HepG2 (cell line): ENCODE measurements around the gene PLPP3. TPM values are rescaled to one million over a fixed set of nuclear protein-coding genes. Genes with fewer than 3 reads are reported as not detected.

Experiments used
- CEBPZ ChIP-seq: IDR thresholded peaks from 2 replicates; pipeline ENCODE4 v1.6.1; 2012; ENCODE audit warnings: low read length, improper control_type of control experiment
- CREB1 ChIP-seq, 2 experiments: fragments of 450-650 bp in 1 of 2; IDR thresholded peaks; 2 replicates each; pipeline ENCODE4 v1.6.1; 2016 to 2017; ENCODE audit warnings: control low read depth in 1 of 2, mild to moderate bottlenecking in 1 of 2, missing compliant biosample characterization in 1 of 2, missing genetic modification characterization in 1 of 2
- EEA1 ChIP-seq: sonication (generic); formaldehyde crosslinking; IDR thresholded peaks from 2 replicates; pipeline ENCODE4 v1.5.1; 2020; ENCODE audit warnings: mild to moderate bottlenecking, missing genetic modification reagents, borderline replicate concordance
- HNF4A ChIP-seq: sonication (generic); formaldehyde crosslinking; IDR thresholded peaks from 2 replicates; pipeline ENCODE4 v1.4.0; 2020; ENCODE audit warnings: missing genetic modification reagents
- KMT2A ChIP-seq: sonication (generic); formaldehyde crosslinking; IDR thresholded peaks from 2 replicates; pipeline ENCODE4 v1.4.0; 2020; ENCODE audit warnings: missing genetic modification reagents
- MAFG ChIP-seq: sonication (generic); formaldehyde crosslinking; IDR thresholded peaks from 2 replicates; pipeline ENCODE4 v1.5.1; 2020; ENCODE audit warnings: mild to moderate bottlenecking, missing genetic modification reagents
- MYC ChIP-seq: sonication (generic); formaldehyde crosslinking; IDR thresholded peaks from 2 replicates; pipeline ENCODE4 v1.9.0; 2021; ENCODE audit warnings: missing genetic modification reagents, borderline replicate concordance
- NONO ChIP-seq, 2 experiments: fragments of 450-650 bp in 1 of 2; sonication (generic) in 1 of 2; formaldehyde crosslinking in 1 of 2; IDR thresholded peaks in 1 of 2; conservative IDR thresholded peaks in 1 of 2; 2 replicates each; pipeline versions ENCODE4 v1.6.1 to v1.8.0; 2017 to 2022; ENCODE audit warnings: mild to moderate bottlenecking in 1 of 2, missing genetic modification reagents in 1 of 2, moderate library complexity in 1 of 2
- NR2F6 ChIP-seq, 2 experiments: IDR thresholded peaks; 2 replicates each; pipeline ENCODE4 v1.6.1; 2016; ENCODE audit warnings: antibody characterized with exemption in 1 of 2, mild to moderate bottlenecking in 1 of 2
- SMARCC2 ChIP-seq: fragments of 450-650 bp; IDR thresholded peaks from 2 replicates; pipeline ENCODE4 v1.6.1; 2017; ENCODE audit warnings: antibody characterized with exemption, mild to moderate bottlenecking
- SOX5 ChIP-seq: IDR thresholded peaks from 2 replicates; pipeline ENCODE4 v1.6.1; 2016; ENCODE audit warnings: borderline replicate concordance
- SOX6 ChIP-seq, 2 experiments: fragments of 450-650 bp in 1 of 2; sonication (generic) in 1 of 2; formaldehyde crosslinking in 1 of 2; IDR thresholded peaks; 2 replicates each; pipeline versions ENCODE4 v1.4.0 to v1.6.1; 2017 to 2020; ENCODE audit warnings: antibody characterized with exemption in 1 of 2, mild to moderate bottlenecking in 1 of 2, missing genetic modification reagents in 1 of 2
- STAG1 ChIP-seq: sonication (generic); formaldehyde crosslinking; IDR thresholded peaks from 2 replicates; pipeline ENCODE4 v1.4.0; 2020; ENCODE audit warnings: missing genetic modification reagents
- TEAD3 ChIP-seq: optimal IDR thresholded peaks from 2 replicates; pipeline ENCODE3; 2016; ENCODE audit warnings: borderline replicate concordance
- TOPORS ChIP-seq: sonication (generic); formaldehyde crosslinking; IDR thresholded peaks from 2 replicates; pipeline ENCODE4 v1.8.0; 2023; ENCODE audit warnings: mild to moderate bottlenecking, missing genetic modification reagents
- ZFX ChIP-seq: sonication (generic); formaldehyde crosslinking; IDR thresholded peaks from 2 replicates; pipeline ENCODE4 v1.4.0; 2020; ENCODE audit warnings: mild to moderate bottlenecking, low read depth, missing genetic modification reagents, moderate library complexity
- ZNF10 ChIP-seq: sonication (generic); formaldehyde crosslinking; IDR thresholded peaks from 2 replicates; pipeline ENCODE4 v1.4.0; 2020; ENCODE audit warnings: mild to moderate bottlenecking, low read depth, missing genetic modification reagents, borderline replicate concordance
- ZNF224 ChIP-seq: sonication (generic); formaldehyde crosslinking; IDR thresholded peaks from 2 replicates; pipeline ENCODE4 v1.5.0; 2020; ENCODE audit warnings: mild to moderate bottlenecking, missing genetic modification reagents
- ZNF282 ChIP-seq: fragments of 450-650 bp; IDR thresholded peaks from 2 replicates; pipeline ENCODE4 v1.6.1; 2018; ENCODE audit not compliant: partially characterized antibody
- ZNF513 ChIP-seq: sonication (generic); formaldehyde crosslinking; conservative IDR thresholded peaks from 2 replicates; pipeline ENCODE4 v1.5.0; 2020; ENCODE audit warnings: missing genetic modification reagents
- ZNF720 ChIP-seq: sonication (generic); formaldehyde crosslinking; IDR thresholded peaks from 2 replicates; pipeline ENCODE4 v1.4.0; 2020; ENCODE audit warnings: missing genetic modification reagents
- ZNF781 ChIP-seq: sonication (generic); formaldehyde crosslinking; IDR thresholded peaks from 2 replicates; pipeline ENCODE4 v1.5.1; 2020; ENCODE audit warnings: borderline replicate concordance, mild to moderate bottlenecking, missing genetic modification reagents; ENCODE audit errors: not compliant biosample characterization
- ZNF841 ChIP-seq: sonication (generic); formaldehyde crosslinking; IDR thresholded peaks from 2 replicates; pipeline ENCODE4 v1.8.1; 2023; ENCODE audit warnings: missing genetic modification reagents, borderline replicate concordance
- polyA plus RNA-seq, 8 experiments: library from polyadenylated mRNA; depleted of rRNA in 3 of 8; stranded (reverse) in 7 of 8; unstranded in 1 of 8; fragments of >200 nt; fragmentation: Illumina TruSeq in 4 of 8; extraction: Trizol in 4 of 8; gene quantifications; 2 replicates each; pipeline versions ENCODE4 v1.2.1 to v1.2.3, GENCODE V29; 2011 to 2016; ENCODE audit warnings: low read depth in 4 of 8, missing spikeins in 1 of 8, mixed read lengths in 1 of 8; ENCODE audit not compliant: insufficient read depth in 1 of 8
- total RNA-seq, 5 experiments: library from RNA; depleted of rRNA; stranded (reverse); fragments of >200 nt; fragmentation: Illumina TruSeq; extraction: Trizol; gene quantifications; 2 replicates each; pipeline ENCODE4 v1.2.3, GENCODE V29; 2016; ENCODE audit warnings: low read depth in 1 of 5

The PLPP3 gene
- total and polyA plus RNA-seq, 2 of the 13 experiments (the other 11 are each of a cell fraction or from before 2014, with no cell fraction given), result 49.7 to 65.8 TPM

DNA sequence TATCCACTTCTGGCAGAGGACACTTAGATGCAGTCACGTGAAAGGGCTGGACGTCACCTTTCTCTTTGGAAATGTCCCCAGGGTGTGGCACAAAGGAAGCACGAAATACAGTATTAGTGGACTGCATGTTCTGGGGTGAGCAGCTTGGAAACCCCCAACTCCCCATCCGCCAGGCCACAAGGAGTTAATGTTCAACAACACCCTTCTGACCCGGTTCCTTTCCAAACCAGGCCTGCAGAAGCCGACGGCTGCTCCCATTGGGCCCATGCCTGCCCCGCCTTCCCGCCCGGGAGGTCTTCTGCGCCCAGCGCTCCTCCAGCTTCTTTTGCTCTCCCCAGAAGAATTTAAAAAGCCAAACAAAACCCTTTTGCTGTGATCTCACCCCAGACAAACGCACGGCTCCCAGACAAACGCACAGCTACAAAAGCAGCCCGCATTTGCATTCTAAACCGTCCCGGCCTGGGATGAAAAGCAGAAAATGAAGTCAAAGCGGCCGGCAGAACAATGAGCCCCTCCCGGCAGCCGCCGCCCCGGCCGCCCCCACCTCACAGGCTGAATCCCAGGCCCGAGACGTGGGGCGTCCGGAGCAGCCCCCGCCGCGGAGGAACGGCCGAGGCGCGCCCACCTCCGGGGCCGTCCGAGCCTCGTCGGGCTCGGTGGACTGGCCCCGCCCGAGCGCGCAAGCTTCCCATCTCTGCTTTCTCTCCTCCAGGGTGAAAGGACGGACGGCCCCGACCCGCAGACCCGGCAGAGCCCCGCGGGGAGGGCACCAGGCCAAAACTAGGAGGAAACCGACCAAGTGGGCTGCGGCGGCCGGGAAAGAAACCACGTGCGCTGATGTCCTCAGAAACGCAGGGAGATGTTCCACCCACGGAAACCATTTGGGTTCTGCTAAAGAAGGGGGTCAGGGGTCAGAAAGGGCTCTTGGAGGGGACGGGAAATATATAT, 101.9 kb downstream of the PLPP3 start (continued):
- TF ChIP-seq CEBPZ (no peak), ZNF513 (CRISPR knock-in tag) (no peak), STAG1 (CRISPR knock-in tag) (0 out of 2 replicates have a peak, but pooled peaks have one; percentile 6), TOPORS (CRISPR knock-in tag) (no peak), ZNF720 (CRISPR knock-in tag) (no peak), HNF4A (CRISPR knock-in tag) (peak; percentile 37; the same call in 1 of the 2 replicates), MYC (peak; percentile 62; the same call in 1 of the 2 replicates), ZNF781 (CRISPR knock-in tag) (no peak), EEA1 (0 out of 2 replicates have a peak, but pooled peaks have one; percentile 22), NR2F6 (IDR thresholded peaks at IDR 0.05) (peak; percentile 36; the same call in 1 of the 2 replicates), NR2F6 (CRISPR knock-in tag; IDR thresholded peaks at IDR 0.05) (no peak), ZNF224 (CRISPR knock-in tag) (peak; percentile 43; the same call in 1 of the 2 replicates), TEAD3 (no peak), ZNF282 (no peak), SMARCC2 (no peak), MAFG (CRISPR knock-in tag) (no peak), SOX5 (CRISPR knock-in tag) (no peak; the same call in 1 of the 2 replicates), SOX6 (IDR thresholded peaks at IDR 0.05) (no peak), SOX6 (CRISPR knock-in tag; IDR thresholded peaks at IDR 0.05) (peak; percentile 63; the same call in 1 of the 2 replicates), KMT2A (CRISPR knock-in tag) (no peak), ZNF841 (no peak), ZNF10 (CRISPR knock-in tag) (no peak), ZFX (CRISPR knock-in tag) (peak; percentile 77), CREB1 (IDR thresholded peaks at IDR 0.05) (no peak), CREB1 (CRISPR knock-in tag; IDR thresholded peaks at IDR 0.05) (peak; percentile 25; the same call in 1 of the 2 replicates), NONO (IDR thresholded peaks at IDR 0.05) (no peak), NONO (CRISPR knock-in tag; conservative IDR thresholded peaks at IDR 0.05) (peak; percentile 36; the same call in 1 of the 2 replicates)
